Hepatocyte (in vitro differentiated cells): ENCODE measurements around the gene HOXD12. TPM values are rescaled to one million over a fixed set of nuclear protein-coding genes. Genes with fewer than 3 reads are reported as not detected.

Experiments
- DNase-seq: peaks from one replicate; pipeline ENCODE4 v3.0.0-alpha.2; 2016; ENCODE audit warnings: low spot score
- H2AFZ ChIP-seq: fragments of 200-600 bp; sonication (generic); 2 replicates; pipeline ENCODE4 v1.6.0; 2016; ENCODE audit warnings: antibody characterized with exemption, mild to moderate bottlenecking
- H3K27ac ChIP-seq: fragments of 200-600 bp; sonication (generic); 2 replicates; pipeline ENCODE4 v1.5.1; 2016; ENCODE audit warnings: mild to moderate bottlenecking
- H3K27me3 ChIP-seq: fragments of 200-600 bp; sonication (generic); 2 replicates; pipeline ENCODE4 v1.6.1; 2016
- H3K36me3 ChIP-seq: fragments of 200-600 bp; sonication (generic); replicated peaks from 2 replicates; pipeline ENCODE4 v1.5.1; 2016; ENCODE audit warnings: low read depth; ENCODE audit not compliant: insufficient read depth
- H3K4me1 ChIP-seq: fragments of 200-600 bp; sonication (generic); 2 replicates; pipeline ENCODE4 v1.5.1; 2016; ENCODE audit warnings: mild to moderate bottlenecking, moderate library complexity; ENCODE audit not compliant: insufficient read depth
- H3K4me2 ChIP-seq: fragments of 200-600 bp; sonication (generic); 2 replicates; pipeline ENCODE4 v1.6.0; 2016
- H3K4me3 ChIP-seq: fragments of 200-600 bp; sonication (generic); 2 replicates; pipeline ENCODE4 v1.5.1; 2016; ENCODE audit warnings: mild to moderate bottlenecking
- H3K79me2 ChIP-seq: fragments of 200-600 bp; sonication (generic); 2 replicates; pipeline ENCODE4 v1.6.0; 2017; ENCODE audit warnings: mild to moderate bottlenecking
- H3K9me2 ChIP-seq: fragments of 200-600 bp; sonication (generic); replicated peaks from 2 replicates; pipeline ENCODE4 v1.6.0; 2017; ENCODE audit warnings: mild to moderate bottlenecking; ENCODE audit not compliant: insufficient read depth
- H3K9me3 ChIP-seq: fragments of 200-600 bp; sonication (generic); 2 replicates; pipeline ENCODE4 v1.5.1; 2016; ENCODE audit warnings: low read depth, mild to moderate bottlenecking
- H4K20me1 ChIP-seq: fragments of 200-600 bp; sonication (generic); 2 replicates; pipeline ENCODE4 v1.6.0; 2016; ENCODE audit warnings: mild to moderate bottlenecking; ENCODE audit not compliant: insufficient read depth, poor library complexity, severe bottlenecking
- CTCF ChIP-seq: fragments of 200-600 bp; sonication (generic); IDR thresholded peaks from 2 replicates; pipeline ENCODE4 v1.5.1; 2016; ENCODE audit warnings: antibody characterized with exemption, mild to moderate bottlenecking; ENCODE audit not compliant: poor library complexity
- EZH2 ChIP-seq: fragments of 200-600 bp; sonication (generic); IDR thresholded peaks from 2 replicates; pipeline ENCODE4 v1.6.1; 2016; ENCODE audit warnings: antibody characterized with exemption, mild to moderate bottlenecking, borderline replicate concordance
- EZH2phosphoT487 ChIP-seq: fragments of 200-600 bp; sonication (generic); IDR thresholded peaks from one replicate; pipeline ENCODE4 v1.6.1; 2018; ENCODE audit warnings: antibody characterized with exemption, mild to moderate bottlenecking, low read depth, moderate library complexity; ENCODE audit not compliant: unreplicated experiment, severe bottlenecking
- WGBS: methylation state at CpG from one replicate; pipeline ENCODE4 v1.1.6; 2016; ENCODE audit warnings: low lambda C conversion rate; ENCODE audit errors: missing lambda C conversion rate; 5-methylcytosine and 5-hydroxymethylcytosine counted together
- polyA plus RNA-seq: library from polyadenylated mRNA; unstranded; fragments of >200 nt; fragmentation: Nextera tagmentation; extraction: Ambion mirVana; gene quantifications from 2 replicates; pipeline ENCODE4 v1.2.1, GENCODE V29; 2016
- total RNA-seq: library from RNA; depleted of rRNA; stranded (reverse); fragments of >200 nt; gene quantifications from 2 replicates; pipeline ENCODE4 v1.2.3, GENCODE V29; 2014

Gene HOXD12
- total and polyA plus RNA-seq, 2 experiments from 2014 or later = 3.3 to 29.0 TPM

DNA sequence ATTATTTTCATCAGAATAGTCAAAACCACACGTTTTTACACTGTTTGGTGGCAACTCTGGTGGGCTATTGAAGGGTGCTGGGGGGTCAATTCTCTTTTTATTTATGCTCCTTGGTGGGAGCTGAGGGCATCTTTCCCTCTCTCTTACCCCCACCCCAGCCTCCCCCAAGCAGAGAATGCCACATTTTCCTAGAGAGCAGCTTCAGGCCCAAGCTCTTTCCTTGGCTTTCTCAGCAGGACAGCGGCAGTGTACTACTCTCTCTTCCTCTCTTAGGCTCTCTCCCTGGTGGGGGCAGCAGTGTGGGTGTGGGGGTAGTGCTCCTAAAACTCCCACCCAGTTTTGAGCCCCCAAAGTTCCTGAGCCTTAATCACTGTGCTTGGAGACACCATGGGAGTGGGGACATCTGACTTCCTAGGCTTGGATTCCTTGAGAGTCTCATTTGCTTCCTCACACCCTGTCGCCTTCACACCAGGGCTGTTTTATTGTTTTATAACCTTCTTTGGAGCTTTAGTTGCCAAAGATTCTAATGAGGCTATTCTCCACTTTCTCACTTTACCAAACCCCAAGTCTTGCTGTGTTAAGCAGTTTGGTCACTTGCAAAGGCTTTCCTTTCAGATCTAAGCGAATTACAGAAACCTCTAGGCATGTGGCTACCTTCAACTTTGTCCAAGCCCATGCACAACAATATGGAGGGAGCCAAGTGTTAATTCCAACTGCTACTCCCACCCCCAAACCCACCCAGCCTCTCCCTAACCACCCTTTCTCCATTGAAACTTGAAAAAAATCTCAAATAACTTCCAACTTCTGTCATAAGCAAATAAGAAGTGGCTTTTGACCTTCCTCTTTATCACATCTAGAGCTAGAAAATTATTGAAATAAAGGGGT, 45.7 kb downstream of the HOXD12 start:
- no peak for TF ChIP-seq EZH2phosphoT487
- H2AFZ ChIP-seq = no peak overlapping the region
- no peaks in the 10 kb centered on the region for H4K20me1 ChIP-seq
- H3K27ac ChIP-seq = no peak overlapping the region
- no peaks in the 10 kb centered on the region for H3K9me3 ChIP-seq
- no peak overlapping the region for H3K4me2 ChIP-seq
- WGBS = 47% methylated on average over 4 of the region's 4 CpGs
- no peaks in the 10 kb centered on the region for H3K79me2 ChIP-seq
- H3K9me2 ChIP-seq = no peaks in the 10 kb centered on the region
- no peak overlapping the region for H3K4me3 ChIP-seq
- no peaks in the 10 kb centered on the region for H3K36me3 ChIP-seq
- peaks cover 1% of the 10 kb centered on the region for H3K4me1 ChIP-seq
- DNase-seq = no peak
- peaks cover 95% of the 10 kb centered on the region for H3K27me3 ChIP-seq

GRCh38 chr2:176146101-176146500, 46.5 kb downstream of the HOXD12 start:
- H3K27me3 ChIP-seq = peaks cover 98% of the 10 kb centered on the region
- 37% methylated on average over 6 of the region's 6 CpGs for WGBS

GRCh38 chr2:176146645-176147044, 47.0 kb downstream of the HOXD12 start:
- DNase-seq = no peak
- peaks cover 98% of the 10 kb centered on the region for H3K27me3 ChIP-seq
- TF ChIP-seq EZH2phosphoT487 (no peak), EZH2 (no peak), CTCF (no peak)
- H3K4me3 ChIP-seq = no peak overlapping the region
- H3K36me3 ChIP-seq = no peaks in the 10 kb centered on the region
- H3K4me2 ChIP-seq = no peak overlapping the region
- no peaks in the 10 kb centered on the region for H3K9me3 ChIP-seq
- no peak overlapping the region for H3K27ac ChIP-seq
- no peaks in the 10 kb centered on the region for H4K20me1 ChIP-seq
- H2AFZ ChIP-seq = no peak overlapping the region
- no peaks in the 10 kb centered on the region for H3K9me2 ChIP-seq
- H3K4me1 ChIP-seq = no peaks in the 10 kb centered on the region
- H3K79me2 ChIP-seq = no peaks in the 10 kb centered on the region

More at GRCh38 chr2:176146101-176146500, 46.5 kb downstream of the HOXD12 start:
- no peaks in the 10 kb centered on the region for H3K79me2 ChIP-seq
- H3K36me3 ChIP-seq = no peaks in the 10 kb centered on the region
- H3K27ac ChIP-seq = no peak overlapping the region
- no peak overlapping the region for H3K4me3 ChIP-seq
- no peak overlapping the region for H2AFZ ChIP-seq
- no peaks in the 10 kb centered on the region for H3K9me3 ChIP-seq
- TF ChIP-seq EZH2 = no peak
- no peak for TF ChIP-seq EZH2phosphoT487
- no peak for TF ChIP-seq CTCF
- no peaks in the 10 kb centered on the region for H3K9me2 ChIP-seq
- no peak overlapping the region for H3K4me2 ChIP-seq
- no peak for DNase-seq
- H4K20me1 ChIP-seq = no peaks in the 10 kb centered on the region
- no peaks in the 10 kb centered on the region for H3K4me1 ChIP-seq

GRCh38 chr2:176147210-176147799, 47.7 kb downstream of the HOXD12 start:
- TF ChIP-seq EZH2phosphoT487 (no peak), EZH2 (no peak), CTCF (no peak)
- no peaks in the 10 kb centered on the region for H3K79me2 ChIP-seq
- no peaks in the 10 kb centered on the region for H3K9me2 ChIP-seq
- no peak overlapping the region for H3K4me3 ChIP-seq
- DNase-seq = no peak
- H3K27me3 ChIP-seq = peaks cover 96% of the 10 kb centered on the region
- H3K4me2 ChIP-seq = no peak overlapping the region
- H3K9me3 ChIP-seq = no peaks in the 10 kb centered on the region
- H3K4me1 ChIP-seq = no peaks in the 10 kb centered on the region
- H2AFZ ChIP-seq = no peak overlapping the region
- WGBS = 37% methylated on average over 32 of the region's 32 CpGs
- no peak overlapping the region for H3K27ac ChIP-seq
- no peaks in the 10 kb centered on the region for H4K20me1 ChIP-seq
- H3K36me3 ChIP-seq = no peaks in the 10 kb centered on the region
